SK-N-SH treated with all-trans-retinoic acid at 6 μM for 48 hours (cell line): ENCODE results near the gene TEX35.

Experiments
- ATAC-seq: fragments of 200-7000 bp; cut with Tn5 transposase; 3 replicates; pipeline ENCODE4 v1.9.1; 2020; ENCODE audit warnings: mild to moderate bottlenecking, moderate library complexity
- ARNTL ChIP-seq: fragments of 450-650 bp; formaldehyde crosslinking; IDR thresholded peaks from 2 replicates; pipeline ENCODE4 v1.5.0; 2020; ENCODE audit warnings: low read depth, mild to moderate bottlenecking, moderate library complexity, borderline replicate concordance
- BACH2 ChIP-seq: fragments of 250-450 bp; sonication (Bioruptor Pico); IDR thresholded peaks from 2 replicates; pipeline ENCODE4 v1.9.0; 2021; ENCODE audit warnings: mild to moderate bottlenecking, borderline replicate concordance
- CREB5 ChIP-seq: fragments of 250-450 bp; sonication (Bioruptor Pico); IDR thresholded peaks from 2 replicates; pipeline ENCODE4 v1.5.1; 2020; ENCODE audit warnings: low read depth, mild to moderate bottlenecking, moderate library complexity
- CSDC2 ChIP-seq: fragments of 250-450 bp; sonication (Bioruptor Pico); IDR thresholded peaks from 2 replicates; pipeline ENCODE4 v1.5.0; 2020; ENCODE audit warnings: mild to moderate bottlenecking, moderate library complexity
- CSRNP3 ChIP-seq: fragments of 250-450 bp; sonication (Bioruptor Pico); IDR thresholded peaks from 2 replicates; pipeline ENCODE4 v1.5.1; 2021; ENCODE audit warnings: mild to moderate bottlenecking, moderate library complexity
- ESRRG ChIP-seq: fragments of 250-450 bp; sonication (Bioruptor Pico); IDR thresholded peaks from 2 replicates; pipeline ENCODE4 v1.6.1; 2021; ENCODE audit warnings: mild to moderate bottlenecking
- GLIS3 ChIP-seq: fragments of 250-450 bp; sonication (Bioruptor Pico); IDR thresholded peaks from 2 replicates; pipeline ENCODE4 v1.5.0; 2020; ENCODE audit warnings: mild to moderate bottlenecking, moderate library complexity
- ISL1 ChIP-seq: fragments of 250-450 bp; sonication (Bioruptor Pico); IDR thresholded peaks from 2 replicates; pipeline ENCODE4 v2.1.2; 2022; ENCODE audit warnings: mild to moderate bottlenecking, moderate library complexity
- OSR1 ChIP-seq: fragments of 250-450 bp; sonication (Bioruptor Pico); IDR thresholded peaks from 2 replicates; pipeline ENCODE4 v1.8.0; 2022; ENCODE audit warnings: moderate library complexity, mild to moderate bottlenecking, inconsistent platforms
- PATZ1 ChIP-seq: fragments of 250-450 bp; sonication (Bioruptor Pico); IDR thresholded peaks from 2 replicates; pipeline ENCODE4 v1.8.0; 2020; ENCODE audit warnings: mild to moderate bottlenecking, moderate library complexity, borderline replicate concordance
- PPARA ChIP-seq: fragments of 250-450 bp; sonication (Bioruptor Pico); IDR thresholded peaks from 2 replicates; pipeline ENCODE4 v1.5.0; 2020; ENCODE audit warnings: mild to moderate bottlenecking, borderline replicate concordance
- RARB ChIP-seq: fragments of 250-450 bp; sonication (Bioruptor Pico); IDR thresholded peaks from 2 replicates; pipeline ENCODE4 v1.8.0; 2021; ENCODE audit warnings: mild to moderate bottlenecking, moderate library complexity
- SNAI2 ChIP-seq: fragments of 250-450 bp; sonication (Bioruptor Pico); IDR thresholded peaks from 2 replicates; pipeline ENCODE4 v1.5.0; 2020; ENCODE audit warnings: mild to moderate bottlenecking, moderate library complexity
- TCF4 ChIP-seq: fragments of 250-450 bp; sonication (Bioruptor Pico); IDR thresholded peaks from 2 replicates; pipeline ENCODE4 v1.8.0; 2021; ENCODE audit warnings: mild to moderate bottlenecking, moderate library complexity, borderline replicate concordance
- TOX ChIP-seq: fragments of 250-450 bp; sonication (Bioruptor Pico); IDR thresholded peaks from 2 replicates; pipeline ENCODE4 v1.8.0; 2021; ENCODE audit warnings: mild to moderate bottlenecking, moderate library complexity, borderline replicate concordance
- TSHZ2 ChIP-seq: fragments of 250-450 bp; sonication (Bioruptor Pico); IDR thresholded peaks from 2 replicates; pipeline ENCODE4 v1.5.0; 2020; ENCODE audit warnings: mild to moderate bottlenecking, moderate library complexity
- ZFP30 ChIP-seq: fragments of 450-650 bp; formaldehyde crosslinking; IDR thresholded peaks from 2 replicates; pipeline ENCODE4 v1.5.0; 2022; ENCODE audit warnings: mild to moderate bottlenecking, moderate library complexity
- ZNF8 ChIP-seq: fragments of 450-650 bp; formaldehyde crosslinking; IDR thresholded peaks from 2 replicates; pipeline ENCODE4 v1.5.0; 2020; ENCODE audit warnings: mild to moderate bottlenecking, moderate library complexity

TEX35 gene

GRCh38 chr1:178492341-178492740, 20.6 kb upstream of the TEX35 start (continued):
- TF ChIP-seq CSRNP3 (CRISPR knock-in tag) = no peak

- TF ChIP-seq ZFP30 (CRISPR knock-in tag) (no peak), OSR1 (CRISPR knock-in tag) (no peak), CREB5 (CRISPR knock-in tag) (no peak), CSRNP3 (CRISPR knock-in tag) (no peak), ISL1 (no peak), ARNTL (no peak)
- no peak for ATAC-seq
Measured at GRCh38 chr1:178493301-178493741, 19.6 kb upstream of the TEX35 start.

GRCh38 chr1:178494569-178494971, 18.3 kb upstream of the TEX35 start:
- ATAC-seq = no peak
- TF ChIP-seq RARB (no peak), SNAI2 (CRISPR knock-in tag) (no peak), CSDC2 (CRISPR knock-in tag) (no peak), CREB5 (CRISPR knock-in tag) (no peak), GLIS3 (no peak), PATZ1 (CRISPR knock-in tag) (no peak), BACH2 (no peak), ZNF8 (no peak), TSHZ2 (no peak), ZFP30 (CRISPR knock-in tag) (no peak), TOX (CRISPR knock-in tag) (no peak), PPARA (CRISPR knock-in tag) (no peak), ESRRG (CRISPR knock-in tag) (no peak), CSRNP3 (CRISPR knock-in tag) (no peak), TCF4 (no peak)
- TF ChIP-seq, all 23 proteins: peak for 0
